Fibroblast of the conjunctiva (primary cell): Measurements from ENCODE around the gene AKR1A1.
"Not testable (repeated sequence)": the region's sequence is repeated elsewhere in the genome, so short reads cannot be mapped to it uniquely, and the experiment has no call there.

Experiments
- DNase-seq: peaks from one replicate; pipeline ENCODE4 v3.0.0-alpha.2; 2010; ENCODE audit warnings: low read depth

The AKR1A1 gene

GRCh38 chr1:45569962-45570581, 19.4 kb downstream of the AKR1A1 start:
- no peak for DNase-seq

GRCh38 chr1:45570631-45571030, 20.0 kb downstream of the AKR1A1 start:
- no peak for DNase-seq

- DNase-seq: no peak
Measured at GRCh38 chr1:45573231-45573804, 22.7 kb downstream of the AKR1A1 start.

GRCh38 chr1:45574105-45574626, 23.5 kb downstream of the AKR1A1 start:
- no peak for DNase-seq

GRCh38 chr1:45583264-45583665, 32.6 kb downstream of the AKR1A1 start:
- DNase-seq: peak; percentile 97

GRCh38 chr1:45583666-45584350, 33.2 kb downstream of the AKR1A1 start, which contains the start of gene NASP:
Gene NASP, plus strand, starts transcription at chr1:45584041. Its CDS starts 106 bp downstream, at chr1:45584147.
- no peak for DNase-seq

- peak; percentile 73 for DNase-seq
Measured at GRCh38 chr1:45584351-45585109, 33.9 kb downstream of the AKR1A1 start.

GRCh38 chr1:45585110-45585426, 34.4 kb downstream of the AKR1A1 start:
- no peak for DNase-seq

GRCh38 chr1:45585496-45586075, 35.0 kb downstream of the AKR1A1 start:
- no peak for DNase-seq

- DNase-seq: no peak
Measured at GRCh38 chr1:45586769-45587168, 36.1 kb downstream of the AKR1A1 start.

- no peak for DNase-seq
Measured at GRCh38 chr1:45589861-45590260, 39.2 kb downstream of the AKR1A1 start.

GRCh38 chr1:45594412-45594811, 43.8 kb downstream of the AKR1A1 start:
- no peak for DNase-seq

- DNase-seq: not testable (repeated sequence)
Measured at GRCh38 chr1:45596765-45597164, 46.1 kb downstream of the AKR1A1 start.

- no peak for DNase-seq
Measured at GRCh38 chr1:45604239-45604638, 53.6 kb downstream of the AKR1A1 start.

GRCh38 chr1:45607404-45608074, 56.9 kb downstream of the AKR1A1 start:
- no peak for DNase-seq

GRCh38 chr1:45608175-45609156, 57.8 kb downstream of the AKR1A1 start:
- no peak for DNase-seq

- no peak for DNase-seq
Measured at GRCh38 chr1:45610589-45611226, 60.1 kb downstream of the AKR1A1 start.

- no peak for DNase-seq
Measured at GRCh38 chr1:45612941-45613579, 62.4 kb downstream of the AKR1A1 start.

GRCh38 chr1:45615885-45616284, 65.3 kb downstream of the AKR1A1 start:
- DNase-seq: no peak
